GM21825 (cell line): ENCODE measurements around the gene NDUFC2.
"Not testable (repeated sequence)": the region's sequence is repeated elsewhere in the genome, so short reads cannot be mapped to it uniquely, and the experiment has no call there.

ENCODE experiments used
- ATAC-seq: cut with Tn5 transposase; IDR thresholded peaks from one replicate; pipeline ENCODE4 v1.9.1; 2021; ENCODE audit warnings: mild to moderate bottlenecking, moderate library complexity; ENCODE audit not compliant: unreplicated experiment

Gene NDUFC2

DNA sequence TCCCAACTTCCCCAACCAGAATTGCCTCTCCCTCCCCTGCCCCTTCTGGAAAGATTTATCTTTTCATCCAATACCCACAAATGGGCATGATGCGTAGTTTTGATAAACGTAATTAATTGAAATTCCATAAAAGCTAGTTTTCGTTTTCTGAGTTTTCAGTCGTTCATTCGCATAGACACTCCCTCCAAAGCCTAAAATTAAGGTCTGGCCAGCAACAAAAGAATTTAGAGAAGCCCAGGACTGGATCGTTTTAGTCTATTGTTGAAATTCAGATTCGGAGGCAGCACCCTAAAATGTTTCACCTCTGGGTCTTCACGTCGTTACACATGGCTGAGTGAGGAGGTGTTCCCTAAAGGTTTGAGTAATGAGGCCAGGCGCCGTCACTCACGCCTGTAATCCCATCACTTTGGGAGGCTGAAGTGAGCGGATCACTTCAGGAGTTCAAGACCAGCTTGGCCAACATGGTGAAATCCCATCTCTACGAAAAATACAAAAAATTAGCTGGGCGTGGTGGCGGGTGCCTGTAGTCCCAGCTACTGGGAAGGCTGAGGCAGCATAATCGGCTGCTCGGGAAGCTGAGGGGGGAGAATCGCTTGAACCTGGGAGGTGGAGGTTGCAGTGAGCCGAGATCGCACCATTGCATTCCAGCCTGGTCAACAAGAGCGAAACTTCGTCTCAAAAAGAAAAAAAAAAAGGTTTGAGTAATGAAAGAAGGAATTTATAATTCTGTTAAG lies 589 bp upstream of the NDUFC2 start:
- no peak for ATAC-seq

- no peak for ATAC-seq
These were observed 1.2 kb downstream of the NDUFC2 start for GRCh38 chr11:78078218-78079167.

- ATAC-seq: not testable (repeated sequence)
These were observed 2.1 kb downstream of the NDUFC2 start for GRCh38 chr11:78077592-78077991.

DNA sequence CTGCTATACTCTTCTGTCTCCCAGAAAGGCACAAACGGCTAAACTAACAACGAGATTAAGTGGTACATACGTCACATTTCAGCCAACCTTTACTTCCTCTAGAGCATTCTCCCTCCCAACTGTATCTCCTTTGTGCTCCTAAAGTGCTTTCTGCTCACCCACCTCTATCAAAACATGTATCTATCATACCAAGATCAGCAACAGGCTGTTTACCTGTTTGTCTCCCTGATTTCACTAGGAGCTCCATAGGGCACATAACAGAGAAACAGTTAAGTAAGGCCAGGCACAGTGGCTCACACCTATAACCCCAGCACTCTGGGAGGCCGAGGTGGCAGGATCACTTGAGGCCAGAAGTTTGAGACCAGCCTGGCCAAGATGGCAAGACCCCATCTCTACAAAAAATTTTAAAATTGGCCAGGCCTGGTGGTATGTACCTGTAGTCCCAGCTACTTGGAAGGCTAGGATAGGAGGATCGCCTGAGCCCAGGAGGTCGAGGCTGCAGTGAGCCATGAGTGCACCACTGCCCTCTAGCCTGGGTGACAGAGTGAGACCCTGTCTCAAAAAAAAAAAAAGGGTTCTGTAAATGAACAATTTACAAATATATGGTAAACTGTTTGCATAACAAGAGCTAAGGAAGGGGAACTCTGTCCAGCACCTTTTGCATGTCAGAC lies 2.8 kb downstream of the NDUFC2 start:
- no peak for ATAC-seq

- ATAC-seq: no peak
These were observed 4.9 kb downstream of the NDUFC2 start for GRCh38 chr11:78074756-78075155.

GRCh38 chr11:78072455-78072854 lies 7.2 kb downstream of the NDUFC2 start:
- ATAC-seq: no peak

GRCh38 chr11:78071717-78072116 lies 7.9 kb downstream of the NDUFC2 start:
- ATAC-seq: no peak

- no peak for ATAC-seq
These were observed 9.0 kb downstream of the NDUFC2 start for GRCh38 chr11:78070621-78071020.

GRCh38 chr11:78069465-78069864 lies 10.2 kb downstream of the NDUFC2 start:
- no peak for ATAC-seq

- ATAC-seq: no peak
These were observed 12.0 kb downstream of the NDUFC2 start for GRCh38 chr11:78067704-78068103.

GRCh38 chr11:78066471-78066870 lies 13.2 kb downstream of the NDUFC2 start:
- no peak for ATAC-seq

DNA sequence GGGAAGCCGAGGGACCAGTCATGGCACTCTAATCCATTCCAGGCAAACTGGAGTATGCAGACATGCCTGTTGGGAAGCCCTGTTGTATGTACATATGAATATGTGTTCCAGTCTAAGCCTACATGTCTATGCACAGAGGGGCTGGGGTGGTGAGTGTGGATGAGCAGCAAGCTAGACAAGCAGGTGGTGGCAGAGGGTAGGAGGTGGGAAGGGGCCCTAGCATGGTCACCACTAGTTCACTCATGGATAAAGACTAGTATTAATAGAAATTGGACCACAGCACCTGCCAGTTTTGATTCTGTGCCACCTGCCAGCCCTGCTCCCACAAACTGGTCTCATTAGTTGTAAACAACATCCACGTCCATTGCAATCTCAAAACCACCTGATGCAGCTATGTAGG lies 14.5 kb downstream of the NDUFC2 start:
- no peak for ATAC-seq

GRCh38 chr11:78063440-78064181 lies 16.1 kb downstream of the NDUFC2 start, which contains the start of gene THRSP:
TSS of gene THRSP (plus strand) at chr11:78063861. CDS start at chr11:78063882, 21 bp downstream.
- ATAC-seq: no peak

- ATAC-seq: no peak
These were observed 17.0 kb downstream of the NDUFC2 start for GRCh38 chr11:78062671-78063070.

DNA sequence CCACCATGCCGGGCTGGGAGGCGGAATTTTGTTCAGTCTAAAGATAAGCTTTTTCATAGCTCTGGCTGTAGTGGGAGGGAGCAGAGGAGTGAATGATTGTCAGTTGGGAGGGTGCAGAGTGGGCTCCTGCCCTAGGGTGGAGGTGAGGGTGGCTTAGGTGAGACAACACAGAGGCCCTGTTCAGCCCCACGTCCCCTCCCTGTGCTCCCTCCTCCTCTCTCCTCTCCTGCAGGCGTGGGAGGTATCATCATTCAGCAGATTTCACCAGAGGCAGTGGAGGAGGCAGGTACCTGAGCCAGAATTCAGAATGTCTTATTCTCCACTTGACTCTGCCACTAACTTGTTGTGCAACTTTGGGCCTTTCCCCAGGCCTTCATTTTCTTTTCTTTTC lies 17.7 kb downstream of the NDUFC2 start:
- no peak for ATAC-seq

DNA sequence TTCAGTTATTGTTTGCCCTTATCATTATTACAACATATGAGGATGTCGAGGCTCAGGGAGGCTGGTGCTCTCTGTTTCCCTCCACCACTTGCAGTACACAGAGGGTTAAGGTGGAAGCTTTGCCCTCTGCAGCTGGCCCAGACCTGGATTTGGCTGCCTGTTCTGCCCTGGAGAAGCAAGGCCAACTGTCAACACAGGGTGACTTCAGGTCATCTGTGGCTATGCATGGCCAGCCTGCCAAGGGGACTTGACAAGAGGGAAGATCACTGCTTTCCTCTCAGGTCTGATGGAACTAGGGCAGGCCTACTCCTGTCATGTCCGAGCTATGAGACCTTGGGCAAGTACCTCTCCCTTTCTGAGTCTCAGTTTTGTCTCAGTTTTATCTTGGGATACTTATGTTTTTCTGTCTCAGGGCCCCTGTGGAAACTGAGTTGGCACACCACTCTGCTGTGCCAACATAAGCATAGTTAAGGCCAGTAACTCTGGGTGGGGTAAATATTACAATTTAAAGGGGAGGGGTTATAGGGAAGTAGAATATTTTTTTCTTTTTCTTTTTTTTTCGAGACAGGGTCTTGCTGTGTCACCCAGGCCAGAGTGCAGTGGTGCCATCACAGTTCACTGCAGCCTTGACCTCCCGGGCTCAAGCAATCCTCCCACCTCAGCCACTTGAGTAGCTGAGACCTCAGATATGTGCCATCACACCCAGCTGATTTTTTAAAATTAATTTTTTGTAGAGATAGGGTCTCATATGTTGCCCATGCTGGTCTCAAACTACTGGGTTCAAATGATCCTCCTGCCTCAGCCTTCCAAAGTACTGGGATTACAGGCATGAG lies 18.4 kb downstream of the NDUFC2 start:
- no peak for ATAC-seq

DNA sequence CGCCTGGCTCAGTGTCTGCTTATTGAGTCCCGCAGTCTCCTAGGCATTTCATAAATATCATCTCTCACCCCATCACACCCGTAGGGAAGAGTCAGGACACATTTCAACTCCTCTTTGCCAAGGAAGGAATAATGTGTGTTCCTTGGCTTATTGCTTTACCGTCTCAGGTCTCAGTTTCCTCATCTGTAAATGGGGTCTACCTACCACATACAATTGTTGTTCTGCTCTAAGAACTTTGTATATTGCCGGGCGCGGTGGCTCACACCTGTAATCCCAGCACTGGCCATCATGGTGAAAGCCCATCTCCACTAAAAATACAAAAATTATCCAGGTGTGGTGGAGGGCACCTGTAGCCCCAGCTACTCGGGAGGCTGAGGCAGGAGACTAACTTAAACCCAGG lies 19.1 kb downstream of the NDUFC2 start:
- no peak for ATAC-seq

GRCh38 chr11:78059749-78060328 lies 19.8 kb downstream of the NDUFC2 start:
- not testable (repeated sequence) for ATAC-seq

GRCh38 chr11:78057462-78058055 lies 22.1 kb downstream of the NDUFC2 start:
- no peak for ATAC-seq
